Mucosa of descending colon (tissue), 3 donors: ENCODE data around the gene NEURL4. TPM values are rescaled to one million over a fixed set of nuclear protein-coding genes. Genes with fewer than 3 reads are reported as not detected.
A peak's percentile ranks its signal among the peaks of the same experiment; 100 is the strongest.

Experiments used
- ATAC-seq: fragments of 200-7000 bp; cut with Tn5 transposase; one replicate; pipeline ENCODE4 v1.9.1; 2020; ENCODE audit warnings: mild to moderate bottlenecking, moderate library complexity
- DNase-seq, 3 donors: peaks; one replicate each; pipeline ENCODE4 v3.0.0-alpha.2; 2020
- H3K36me3 ChIP-seq: fragments of 200-600 bp; one replicate; pipeline ENCODE4 v1.8.0; 2021; ENCODE audit warnings: low read depth, mild to moderate bottlenecking
- H3K4me1 ChIP-seq: fragments of 200-600 bp; one replicate; pipeline ENCODE4 v1.8.0; 2021; ENCODE audit warnings: low read depth, mild to moderate bottlenecking
- H3K4me3 ChIP-seq: fragments of 200-600 bp; one replicate; pipeline ENCODE4 v1.8.0; 2021; ENCODE audit warnings: mild to moderate bottlenecking
- H3K9me3 ChIP-seq: fragments of 200-600 bp; one replicate; pipeline ENCODE4 v1.8.0; 2021; ENCODE audit warnings: mild to moderate bottlenecking
- CTCF ChIP-seq: fragments of 200-600 bp; IDR thresholded peaks from one replicate; pipeline ENCODE4 v1.8.0; 2022; ENCODE audit warnings: antibody characterized with exemption, mild to moderate bottlenecking
- intact Hi-C, 2 donors: fragments of 100-400 bp; cut with DNase I in 1 of 2; cut with micrococcal nuclease in 1 of 2; formaldehyde crosslinking; loops; one replicate each; pipeline versions ENCODE4 v1.11.0 to v1.11.1; 2022; cut with DNase I, micrococcal nuclease
- total RNA-seq, 3 donors: library from RNA; stranded (reverse); fragmentation: NEBNext Ultra II Directional in 2 of 3; extraction: Animal tissue kit (Norgen Biotek cat#: 25700) in 2 of 3; gene quantifications; one replicate each; pipeline versions ENCODE4 v1.2.1 to v1.2.4, GENCODE V29; 2021 to 2023
- donor health status: DM: no; HTN: no; CAD: no; lungs with moderate emphysema.
- donor health status: DM: no; HTN: no; CAD: no.
- donor health status: DM: no; HTN: yes; CAD: no.

NEURL4 gene
- total RNA-seq, 3 donors from 2014 or later: 39.0 to 59.1 (median 44.9) TPM

GRCh38 chr17:7352503-7352889 is 23.4 kb upstream of the NEURL4 start:
- no peak for DNase-seq
- intact Hi-C loops: no loop called here
- no peaks in the 10 kb centered on the region for H3K9me3 ChIP-seq
- H3K4me1 ChIP-seq: peaks cover 28% of the 10 kb centered on the region
- peaks cover 2% of the 10 kb centered on the region for H3K36me3 ChIP-seq
- TF ChIP-seq CTCF: no peak
- no peak for ATAC-seq
- peak overlapping the region; percentile 56 for H3K4me3 ChIP-seq

GRCh38 chr17:7351665-7352502 is 22.7 kb upstream of the NEURL4 start, which contains the start of gene KCTD11:
KCTD11 (plus strand) TSS chr17:7352162.
- ATAC-seq (peak; percentile 85), DNase-seq (peak; percentile 95 to 96 (median 96))
- Histone ChIP-seq H3K4me3 (peak within 1 kb of the TSS; percentile 56), H3K4me1 (peaks cover 28% of the 10 kb centered on the region), H3K36me3 (peaks cover 2% of the 10 kb centered on the region), H3K9me3 (no peaks in the 10 kb centered on the region)
- TF ChIP-seq CTCF: no peak
- intact Hi-C loops: no loop called here

DNA sequence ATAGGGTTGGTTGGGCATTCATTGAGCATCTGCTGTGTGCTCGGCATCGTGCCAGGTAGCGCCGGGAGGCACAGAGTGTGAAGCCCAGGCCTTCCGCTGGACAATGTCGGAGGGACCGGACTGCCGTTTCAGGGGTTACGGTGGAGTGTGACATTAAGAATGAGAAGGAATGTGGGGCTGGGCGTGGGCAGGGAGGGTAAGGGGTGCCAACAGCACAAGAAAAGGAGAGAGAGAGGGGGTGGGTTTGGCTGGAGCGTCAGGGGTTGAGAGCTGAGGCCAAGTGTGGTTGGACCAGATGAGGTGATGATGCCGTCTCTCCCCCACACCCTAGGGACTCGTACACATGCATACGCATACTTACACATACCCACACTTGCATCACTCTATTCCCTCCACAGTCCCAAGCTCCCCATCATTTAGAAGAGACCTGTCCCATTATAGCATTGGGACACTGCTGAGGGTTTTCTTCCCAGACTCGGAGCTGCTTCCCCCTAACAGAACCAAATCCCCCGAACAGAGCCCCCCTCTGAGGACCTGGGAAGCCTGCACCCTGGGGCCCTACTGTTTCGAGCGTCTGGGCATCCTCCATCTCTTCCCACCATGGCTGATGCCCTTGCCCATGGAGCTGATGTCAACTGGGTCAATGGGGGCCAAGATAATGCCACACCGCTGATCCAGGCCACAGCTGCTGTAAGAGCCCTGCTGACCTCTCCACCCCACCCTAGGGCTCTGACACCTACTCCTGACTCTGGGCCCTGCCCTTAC is 19.5 kb upstream of the NEURL4 start:
- ATAC-seq (no peak), DNase-seq (no peak)
- no peak for TF ChIP-seq CTCF
- Histone ChIP-seq H3K36me3 (peaks cover 2% of the 10 kb centered on the region), H3K4me1 (peaks cover 19% of the 10 kb centered on the region), H3K4me3 (no peak overlapping the region), H3K9me3 (no peaks in the 10 kb centered on the region)
- intact Hi-C loops: loop anchor here in 1 of 2 donors (10.0 kb wide), 1 partner anchor 74 kb away; no protein-coding TSS in a partner anchor

- peaks cover 14% of the 10 kb centered on the region for H3K4me1 ChIP-seq
- no peak overlapping the region for H3K4me3 ChIP-seq
- no peak for TF ChIP-seq CTCF
- intact Hi-C loops: loop anchor here in 1 of 2 donors (10.0 kb wide), 1 partner anchor 73 kb away; no protein-coding TSS in a partner anchor
- no peaks in the 10 kb centered on the region for H3K9me3 ChIP-seq
- DNase-seq: no peak
- H3K36me3 ChIP-seq: peaks cover 2% of the 10 kb centered on the region
- ATAC-seq: no peak
Observed at GRCh38 chr17:7347630-7348477, 18.7 kb upstream of the NEURL4 start.
